K562 (cell line): ENCODE data around the gene COL9A2. TPM values are rescaled to one million over a fixed set of nuclear protein-coding genes. Genes with fewer than 3 reads are reported as not detected.

ENCODE experiments used
- ATAC-seq: fragments of 200-7000 bp; cut with Tn5 transposase; 3 replicates; pipeline ENCODE4 v1.9.1; 2020; ENCODE audit warnings: moderate library complexity
- BruUV-seq: library from RNA; stranded (reverse); fragments of 400-500 nt; replicated peaks from 2 replicates; lab custom pipeline; 2021; lab: Mats Ljungman, UMichigan
- CTCF ChIA-PET: fragments of 300-600 bp; formaldehyde crosslinking; extraction: SDS; loops from one replicate; lab custom pipeline; 2021; ENCODE audit warnings: low intra/inter-chr PET ratio; lab: Yijun Ruan, JAX
- POLR2A ChIA-PET: fragments of 300-600, 350-650 bp; sonication (Branson Sonifier 250); formaldehyde crosslinking; extraction: SDS; loops from one replicate; lab custom pipeline; 2021; ENCODE audit warnings: antibody characterized with exemption, inconsistent platforms; lab: Yijun Ruan, JAX
- DNase-seq, 4 experiments: peaks; one replicate each; pipeline versions ENCODE4 v3.0.0 to v3.0.0-alpha.2; 2011 to 2018; ENCODE audit warnings: low spot score in 3 of 4, mixed read lengths in 3 of 4; ENCODE audit errors: extremely low read depth in 1 of 4
- FAIRE-seq: peaks from 2 replicates; lab custom pipeline; 2011; peaks lifted over from hg19 to GRCh38; lab: Jason Lieb, UNC
- H2AFZ ChIP-seq: 2 replicates; pipeline ENCODE4 v1.6.0; 2011; ENCODE audit warnings: low read depth, low read length, control low read depth, inconsistent platforms
- H3K27ac ChIP-seq: fragments of 200-600 bp; 3 replicates; pipeline ENCODE4 v1.8.0; 2011; ENCODE audit warnings: low read depth, mild to moderate bottlenecking, control low read depth, inconsistent platforms, low read length, moderate library complexity, mixed read lengths; ENCODE audit errors: extremely low read depth
- H3K27me3 ChIP-seq, 2 experiments: fragments of 300-600 bp in 1 of 2; 2 replicates in 1 of 2; 3 replicates in 1 of 2; pipeline versions ENCODE4 v1.6.0 to v1.8.0; 2011; ENCODE audit warnings: inconsistent platforms in 2 of 2, low read length in 2 of 2, mild to moderate bottlenecking in 1 of 2, mixed read lengths in 1 of 2, moderate library complexity in 1 of 2; ENCODE audit not compliant: control insufficient read depth in 2 of 2, insufficient read depth in 2 of 2
- H3K36me3 ChIP-seq: fragments of 300-600 bp; 3 replicates; pipeline ENCODE4 v1.8.0; 2011; ENCODE audit warnings: mild to moderate bottlenecking, low read length, inconsistent platforms; ENCODE audit not compliant: control insufficient read depth, insufficient read depth
- H3K4me1 ChIP-seq, 2 experiments: fragments of 200-600 bp in 1 of 2; replicated peaks in 1 of 2; 2 replicates in 1 of 2; 3 replicates in 1 of 2; pipeline versions ENCODE4 v1.5.1 to v1.8.0; 2011; ENCODE audit warnings: inconsistent platforms in 2 of 2, low read length in 2 of 2, mild to moderate bottlenecking in 1 of 2, mixed read lengths in 1 of 2, moderate library complexity in 1 of 2; ENCODE audit not compliant: control insufficient read depth in 2 of 2, insufficient read depth in 2 of 2
- H3K4me2 ChIP-seq: 2 replicates; pipeline ENCODE4 v1.6.1; 2011; ENCODE audit warnings: low read length, control low read depth, inconsistent platforms, mixed read lengths; ENCODE audit not compliant: insufficient read depth
- H3K4me3 ChIP-seq: fragments of 200-600 bp; sonication (generic), shearing (Covaris generic); 2 replicates; pipeline ENCODE4 v1.5.1; 2016; ENCODE audit warnings: control low read depth, inconsistent platforms
- H3K79me2 ChIP-seq: fragments of 200-600 bp; 3 replicates; pipeline ENCODE4 v1.8.0; 2011; ENCODE audit warnings: low read length, inconsistent platforms; ENCODE audit not compliant: control insufficient read depth, insufficient read depth
- H3K9ac ChIP-seq, 2 experiments: 2 replicates each; pipeline versions ENCODE4 v1.6.0 to v1.6.1; 2011; ENCODE audit warnings: low read depth in 2 of 2, low read length in 2 of 2, control low read depth in 1 of 2, inconsistent platforms in 1 of 2, mild to moderate bottlenecking in 1 of 2, mixed read lengths in 1 of 2; ENCODE audit not compliant: insufficient read depth in 1 of 2
- H3K9me1 ChIP-seq: one replicate; pipeline ENCODE4 v1.6.0; 2011; ENCODE audit warnings: inconsistent platforms, mild to moderate bottlenecking, low read length, moderate library complexity; ENCODE audit not compliant: control insufficient read depth, insufficient read depth
- H3K9me3 ChIP-seq: replicated peaks from 2 replicates; pipeline ENCODE4 v1.5.1; 2011; ENCODE audit warnings: low read depth, low read length, inconsistent platforms; ENCODE audit not compliant: control insufficient read depth, insufficient read depth
- H4K20me1 ChIP-seq: replicated peaks from 2 replicates; pipeline ENCODE4 v1.6.1; 2011; ENCODE audit warnings: low read length, inconsistent platforms, mixed read lengths; ENCODE audit not compliant: control insufficient read depth, insufficient read depth
- E2F6 ChIP-seq, 2 experiments: IDR thresholded peaks; 2 replicates each; pipeline ENCODE4 v1.6.1; 2011; ENCODE audit warnings: borderline replicate concordance in 1 of 2, control low read depth in 1 of 2, low read depth in 1 of 2, low read length in 1 of 2, mild to moderate bottlenecking in 1 of 2, mixed read lengths in 1 of 2, moderate library complexity in 1 of 2; ENCODE audit not compliant: insufficient read depth in 1 of 2, insufficient read length in 1 of 2, poor library complexity in 1 of 2, severe bottlenecking in 1 of 2; ENCODE audit errors: extremely low read depth in 1 of 2
- FOXO4 ChIP-seq: fragments of 450-650 bp; formaldehyde crosslinking; IDR thresholded peaks from 2 replicates; pipeline ENCODE4 v1.4.0; 2020; ENCODE audit warnings: mild to moderate bottlenecking, moderate library complexity
- MED1 ChIP-seq: sonication (generic); formaldehyde crosslinking; IDR thresholded peaks from 2 replicates; pipeline ENCODE4 v1.8.1; 2023; ENCODE audit warnings: missing genetic modification reagents, borderline replicate concordance
- PHB ChIP-seq: fragments of 250-450 bp; sonication (Bioruptor Pico); IDR thresholded peaks from 2 replicates; pipeline ENCODE4 v1.5.0; 2021
- ZNF324 ChIP-seq: fragments of 250-450 bp; sonication (Bioruptor Pico); IDR thresholded peaks from 2 replicates; pipeline ENCODE4 v1.4.0; 2020; ENCODE audit warnings: mild to moderate bottlenecking
- ZNF511 ChIP-seq: sonication (generic); formaldehyde crosslinking; IDR thresholded peaks from 2 replicates; pipeline ENCODE4 v1.8.0; 2022; ENCODE audit warnings: mild to moderate bottlenecking, missing genetic modification reagents
- ZNF592 ChIP-seq: fragments of 450-650 bp; IDR thresholded peaks from 2 replicates; pipeline ENCODE4 v1.6.1; 2017; ENCODE audit warnings: antibody characterized with exemption, mild to moderate bottlenecking
- ZNF780A ChIP-seq: fragments of 250-450 bp; sonication (Bioruptor Pico); IDR thresholded peaks from 2 replicates; pipeline ENCODE4 v1.5.0; 2021; ENCODE audit warnings: mild to moderate bottlenecking
- WGBS: fragments of 100-300 bp; shearing (Covaris generic); methylation state at CpG from one replicate; pipeline ENCODE4 v1.1.6; 2016; ENCODE audit warnings: low coverage, mixed read lengths; ENCODE audit not compliant: insufficient coverage; ENCODE audit errors: missing lambda C conversion rate; 5-methylcytosine and 5-hydroxymethylcytosine counted together
- in situ Hi-C: fragments of 300-500 bp; cut with MboI; formaldehyde crosslinking; loops from 4 replicates; pipeline ENCODE4 v1.15.0; 2018; ENCODE audit warnings: inconsistent platforms, mixed read lengths
- intact Hi-C: fragments of 100-400 bp; cut with micrococcal nuclease; formaldehyde crosslinking; loops from 2 replicates; pipeline ENCODE4 v1.14.2; 2022
- polyA plus RNA-seq, 8 experiments: library from polyadenylated mRNA; depleted of rRNA in 4 of 8; stranded (reverse) in 5 of 8; unstranded in 3 of 8; fragments of >200 nt; fragmentation: Nextera tagmentation in 2 of 8; fragmentation: Illumina TruSeq in 1 of 8; extraction: Ambion mirVana in 2 of 8; extraction: Trizol in 1 of 8; gene quantifications; 2 replicates each; pipeline versions ENCODE4 v1.2.1 to v1.2.3, GENCODE V29; 2011 to 2014; ENCODE audit warnings: inconsistent platforms in 1 of 8, missing spikeins in 1 of 8
- total RNA-seq, 7 experiments: library from RNA; depleted of rRNA in 6 of 7; stranded (reverse); fragments of >200 nt in 6 of 7; fragmentation: Illumina TruSeq in 2 of 7; extraction: Trizol in 2 of 7; gene quantifications; 2 replicates each; pipeline versions ENCODE4 v1.2.1 to v1.2.3, GENCODE V29; 2011 to 2021; ENCODE audit warnings: low replicate concordance in 1 of 7

Gene COL9A2
- total and polyA plus RNA-seq, 9 of the 15 experiments (the other 6 are each of a cell fraction or from before 2014, with no cell fraction given) = 0.03 to 2.2 (median 0.31) TPM

GRCh38 chr1:40268211-40268610 is 48.9 kb downstream of the COL9A2 start:
- intact Hi-C loops = no loop called here
- FAIRE-seq = no peak
- in situ Hi-C loops = no loop called here

GRCh38 chr1:40267767-40268187 is 49.3 kb downstream of the COL9A2 start:
- no TSS peak for BruUV-seq
- POLR2A ChIA-PET = interaction anchor here (0.6 to 1.1 kb wide), 3 partner anchors 12 to 23 kb away, joined by 3 to 4 read pairs (median 4); partner anchors contain the start of gene TMCO2
- WGBS = 80% methylated on average over 2 of the region's 2 CpGs
- Histone ChIP-seq H4K20me1 (no peaks in the 10 kb centered on the region), H2AFZ (no peak overlapping the region), H3K36me3 (peaks cover 93% of the 10 kb centered on the region), H3K27me3 (no peaks in the 10 kb centered on the region), H3K4me2 (no peak overlapping the region), H3K9me3 (no peaks in the 10 kb centered on the region), H3K9ac (no peak overlapping the region), H3K9me1 (no peaks in the 10 kb centered on the region), H3K79me2 (peaks cover 33% of the 10 kb centered on the region), H3K27ac (no peak overlapping the region), H3K4me1 (no peaks in the 10 kb centered on the region), H3K4me3 (no peak overlapping the region)
- CTCF ChIA-PET = no interaction called here
- FAIRE-seq = peak; percentile 32
- intact Hi-C loops = no loop called here
- in situ Hi-C loops = no loop called here
- ATAC-seq = no peak
- no peak for DNase-seq
- TF ChIP-seq ZNF592 = no peak
- no peak for TF ChIP-seq ZNF511 (CRISPR knock-in tag)
- no peak for TF ChIP-seq E2F6 (IDR thresholded peaks at IDR 0.05; ENCODE audit: borderline replicate concordance in 1 of 2, extremely low read depth in 1 of 2, insufficient read depth in 1 of 2, insufficient read length in 1 of 2, low read depth in 1 of 2, low read length in 1 of 2, poor library complexity in 1 of 2, severe bottlenecking in 1 of 2)

More at GRCh38 chr1:40268211-40268610, 48.9 kb downstream of the COL9A2 start:
- no TSS peak for BruUV-seq
- no peak overlapping the region for H3K4me2 ChIP-seq
- no peaks in the 10 kb centered on the region for H3K9me1 ChIP-seq
- ATAC-seq = no peak
- ChIA-PET POLR2A (no interaction called here), CTCF (no interaction called here)
- H3K36me3 ChIP-seq = peaks cover 92% of the 10 kb centered on the region
- no peaks in the 10 kb centered on the region for H4K20me1 ChIP-seq
- TF ChIP-seq ZNF324 (CRISPR knock-in tag) (no peak), ZNF780A (no peak), MED1 (no peak), FOXO4 (CRISPR knock-in tag) (no peak), PHB (no peak)
- no peak overlapping the region for H3K27ac ChIP-seq
- no peaks in the 10 kb centered on the region for H3K27me3 ChIP-seq
- H3K4me1 ChIP-seq = no peaks in the 10 kb centered on the region
- no peak overlapping the region for H3K9ac ChIP-seq
- no peaks in the 10 kb centered on the region for H3K9me3 ChIP-seq
- H3K79me2 ChIP-seq = peaks cover 28% of the 10 kb centered on the region
- H2AFZ ChIP-seq = no peak overlapping the region
- no peak overlapping the region for H3K4me3 ChIP-seq
- no peak for DNase-seq
